GM12865 (cell line): ENCODE results near the gene MAP10.

Source experiments
- DNase-seq: peaks from one replicate; pipeline ENCODE4 v3.0.0; 2010; ENCODE audit warnings: low read depth
- H3K4me3 ChIP-seq: 2 replicates; pipeline ENCODE4 v1.5.1; 2011; ENCODE audit warnings: mild to moderate bottlenecking, low read depth, low read length, control low read depth
- CTCF ChIP-seq: IDR thresholded peaks from 2 replicates; pipeline ENCODE4 v1.5.1; 2011; ENCODE audit warnings: low read length, control low read depth, low read depth, inconsistent platforms; ENCODE audit not compliant: insufficient read depth; ENCODE audit errors: missing control alignments

MAP10 gene

GRCh38 chr1:232816324-232816723, 11.1 kb downstream of the MAP10 start:
- no peak for DNase-seq
- no peak overlapping the region for H3K4me3 ChIP-seq
- no peak for TF ChIP-seq CTCF

GRCh38 chr1:232818040-232818439, 12.8 kb downstream of the MAP10 start:
- no peak for TF ChIP-seq CTCF
- no peak overlapping the region for H3K4me3 ChIP-seq
- no peak for DNase-seq

- DNase-seq = no peak
- no peak overlapping the region for H3K4me3 ChIP-seq
- TF ChIP-seq CTCF = no peak
These were observed 15.2 kb downstream of the MAP10 start for GRCh38 chr1:232820431-232820830.

DNA sequence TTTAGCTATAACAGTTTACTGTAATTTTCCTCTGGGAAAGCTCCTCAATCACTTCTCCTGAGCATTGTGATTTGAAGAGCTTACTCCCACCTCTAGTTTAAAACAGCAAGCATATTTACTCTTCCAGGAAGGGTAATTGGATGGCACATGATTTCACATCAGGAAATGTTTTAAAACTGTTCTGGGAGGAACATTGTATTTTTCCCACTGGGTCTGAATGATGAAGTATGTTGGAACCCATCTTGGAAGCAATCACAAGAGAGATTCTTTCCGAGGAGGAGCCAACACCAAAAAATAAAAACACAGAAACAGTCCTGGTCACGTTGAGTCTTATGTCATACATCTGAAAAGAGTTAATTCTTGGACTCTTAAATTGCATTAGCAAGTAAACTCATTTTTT, 17.3 kb downstream of the MAP10 start:
- DNase-seq = no peak
- H3K4me3 ChIP-seq = no peak overlapping the region
- no peak for TF ChIP-seq CTCF

DNA sequence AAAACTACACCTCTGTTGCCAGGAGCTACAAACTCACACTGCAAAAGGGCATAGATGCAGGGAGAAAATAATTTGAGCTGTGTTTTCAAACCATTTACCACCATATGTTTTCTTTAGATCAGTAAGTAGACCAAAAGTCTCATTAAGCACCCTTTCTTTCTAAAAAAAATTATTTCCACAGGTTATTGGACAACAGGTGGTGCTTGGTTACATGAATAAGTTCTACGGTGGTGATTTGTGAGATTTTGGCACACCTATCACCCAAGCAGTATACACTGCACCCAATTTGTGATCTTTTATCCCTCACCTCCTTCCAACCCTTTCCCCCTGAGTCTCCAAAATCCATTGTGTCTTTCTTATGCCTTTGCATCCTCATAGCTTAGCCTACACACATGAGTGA, 21.1 kb downstream of the MAP10 start:
- no peak for DNase-seq
- no peak overlapping the region for H3K4me3 ChIP-seq
- no peak for TF ChIP-seq CTCF

- H3K4me3 ChIP-seq = no peak overlapping the region
- TF ChIP-seq CTCF = no peak
- no peak for DNase-seq
These were observed 25.4 kb downstream of the MAP10 start for GRCh38 chr1:232830661-232831060.

- TF ChIP-seq CTCF = no peak
- DNase-seq = no peak
- H3K4me3 ChIP-seq = no peak overlapping the region
These were observed 26.7 kb downstream of the MAP10 start for GRCh38 chr1:232831895-232832294.
